Effector CD4-positive, alpha-beta T cell (primary cell): ENCODE data around the gene PHLDB2.

Experiments
- DNase-seq: peaks from one replicate; pipeline ENCODE4 v3.0.0-alpha.2; 2020

PHLDB2 gene

GRCh38 chr3:111967651-111968274 lies 108.7 kb downstream of the PHLDB2 start:
- DNase-seq = peak; percentile 74

GRCh38 chr3:111968319-111969054 lies 109.4 kb downstream of the PHLDB2 start:
- no peak for DNase-seq

- no peak for DNase-seq
Measured at GRCh38 chr3:111970376-111970775, 111.3 kb downstream of the PHLDB2 start.

GRCh38 chr3:111971533-111972130 lies 112.6 kb downstream of the PHLDB2 start:
- DNase-seq = no peak

- DNase-seq = no peak
Measured at GRCh38 chr3:111972891-111973290, 113.8 kb downstream of the PHLDB2 start.

GRCh38 chr3:111975131-111975530 lies 116.1 kb downstream of the PHLDB2 start:
- DNase-seq = no peak

GRCh38 chr3:111976254-111976653 lies 117.2 kb downstream of the PHLDB2 start:
- DNase-seq = no peak

- peak; percentile 95 for DNase-seq
Measured at GRCh38 chr3:111978583-111979433, 119.7 kb downstream of the PHLDB2 start, which contains the start of gene ABHD10. Gene ABHD10 (plus strand): TSS chr3:111979026. CDS start chr3:111979062, 36 bp downstream.

- no peak for DNase-seq
Measured at GRCh38 chr3:111979434-111980038, 120.5 kb downstream of the PHLDB2 start.

GRCh38 chr3:111980716-111981456 lies 121.8 kb downstream of the PHLDB2 start:
- DNase-seq = no peak

GRCh38 chr3:111981457-111981763 lies 122.3 kb downstream of the PHLDB2 start:
- no peak for DNase-seq

GRCh38 chr3:111984636-111985298 lies 125.7 kb downstream of the PHLDB2 start:
- DNase-seq = no peak

GRCh38 chr3:111986800-111987199 lies 127.7 kb downstream of the PHLDB2 start:
- no peak for DNase-seq

GRCh38 chr3:111989061-111989678 lies 130.1 kb downstream of the PHLDB2 start:
- DNase-seq = no peak

GRCh38 chr3:111993038-111993437 lies 134.0 kb downstream of the PHLDB2 start:
- DNase-seq = no peak

- DNase-seq = no peak
Measured at GRCh38 chr3:111998636-111999483, 139.8 kb downstream of the PHLDB2 start, which contains the start of gene TAGLN3. Gene TAGLN3 (plus strand): TSS chr3:111998922. CDS start chr3:111999423, 501 bp downstream.

GRCh38 chr3:111999484-112000324 lies 140.6 kb downstream of the PHLDB2 start:
- DNase-seq = no peak

GRCh38 chr3:112000367-112000771 lies 141.3 kb downstream of the PHLDB2 start:
- DNase-seq = no peak

- no peak for DNase-seq
Measured at GRCh38 chr3:112000966-112001365, 141.9 kb downstream of the PHLDB2 start.
